ENCODE results near the gene ADCK1. TPM values are rescaled to one million over a fixed set of nuclear protein-coding genes. Genes with fewer than 3 reads are reported as not detected.

Gene ADCK1
- total and polyA plus RNA-seq, 9 of the 15 experiments (the other 6 are each of a cell fraction or from before 2014, with no cell fraction given): 2.8 to 8.9 (median 4.3) TPM

DNA sequence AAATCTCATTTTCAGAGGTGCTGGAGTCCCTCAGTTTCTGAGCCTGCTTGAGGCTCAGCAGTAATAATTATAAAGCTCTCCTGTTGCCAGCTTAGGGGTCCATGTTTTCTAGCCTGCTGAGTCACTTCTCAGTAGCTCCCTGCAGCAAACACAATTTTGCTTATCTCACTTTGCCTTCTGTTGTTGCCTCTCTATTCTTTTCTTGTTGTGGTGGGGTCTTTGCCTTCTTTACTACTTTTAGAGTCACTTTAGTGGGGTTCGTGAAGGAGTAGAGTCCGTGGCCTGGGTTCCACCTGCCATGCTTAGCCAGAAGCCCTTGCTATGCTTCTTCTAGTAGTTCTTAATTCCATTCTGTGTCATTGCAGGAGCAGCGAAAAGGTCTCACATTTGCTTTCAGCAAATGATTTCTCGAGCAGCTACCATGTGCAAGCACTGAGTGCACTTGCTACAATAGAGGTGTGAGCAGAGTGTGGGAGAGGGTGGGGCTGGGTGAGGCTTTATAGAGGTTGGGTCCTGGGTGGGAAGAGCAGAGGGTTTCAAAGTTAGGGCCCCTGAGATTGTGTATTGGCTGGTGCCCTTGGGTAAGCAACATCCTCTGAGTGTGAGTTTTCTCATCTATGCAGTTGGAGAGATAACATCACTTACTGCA, 114.3 kb downstream of the ADCK1 start (continued):
- peak; percentile 36; the same call in 1 of the 2 replicates for TF ChIP-seq ATF3 (IDR thresholded peaks at IDR 0.05)
- TF ChIP-seq ATF3 (CRISPR knock-in tag; conservative IDR thresholded peaks at IDR 0.05): no peak
- TF ChIP-seq VEZF1 (CRISPR knock-in tag; IDR thresholded peaks at IDR 0.05): peak; percentile 18; the same call in 1 of the 2 replicates
- TF ChIP-seq MEF2D (tag; conservative IDR thresholded peaks at IDR 0.05; ENCODE audit: low read depth): 0 out of 2 replicates have a peak, but pooled peaks have one; percentile 40
- TF ChIP-seq ZNF644 (tag; IDR thresholded peaks at IDR 0.05; ENCODE audit: low read depth): no peak
- no peak for TF ChIP-seq ZNF253 (CRISPR knock-in tag; conservative IDR thresholded peaks at IDR 0.05)
- no peak for TF ChIP-seq NR2C2 (CRISPR knock-in tag; IDR thresholded peaks at IDR 0.05)
- peak; percentile 37; the same call in 1 of the 2 replicates for TF ChIP-seq NR2C2 (tag; IDR thresholded peaks at IDR 0.05)
- peak; percentile 60; the same call in 1 of the 2 replicates for TF ChIP-seq STAT5A (IDR thresholded peaks at IDR 0.05; ENCODE audit: borderline replicate concordance, low read length)
- TF ChIP-seq RAD51 (IDR thresholded peaks at IDR 0.05; ENCODE audit: borderline replicate concordance, low read depth): no peak
- TF ChIP-seq, protein P1, sequence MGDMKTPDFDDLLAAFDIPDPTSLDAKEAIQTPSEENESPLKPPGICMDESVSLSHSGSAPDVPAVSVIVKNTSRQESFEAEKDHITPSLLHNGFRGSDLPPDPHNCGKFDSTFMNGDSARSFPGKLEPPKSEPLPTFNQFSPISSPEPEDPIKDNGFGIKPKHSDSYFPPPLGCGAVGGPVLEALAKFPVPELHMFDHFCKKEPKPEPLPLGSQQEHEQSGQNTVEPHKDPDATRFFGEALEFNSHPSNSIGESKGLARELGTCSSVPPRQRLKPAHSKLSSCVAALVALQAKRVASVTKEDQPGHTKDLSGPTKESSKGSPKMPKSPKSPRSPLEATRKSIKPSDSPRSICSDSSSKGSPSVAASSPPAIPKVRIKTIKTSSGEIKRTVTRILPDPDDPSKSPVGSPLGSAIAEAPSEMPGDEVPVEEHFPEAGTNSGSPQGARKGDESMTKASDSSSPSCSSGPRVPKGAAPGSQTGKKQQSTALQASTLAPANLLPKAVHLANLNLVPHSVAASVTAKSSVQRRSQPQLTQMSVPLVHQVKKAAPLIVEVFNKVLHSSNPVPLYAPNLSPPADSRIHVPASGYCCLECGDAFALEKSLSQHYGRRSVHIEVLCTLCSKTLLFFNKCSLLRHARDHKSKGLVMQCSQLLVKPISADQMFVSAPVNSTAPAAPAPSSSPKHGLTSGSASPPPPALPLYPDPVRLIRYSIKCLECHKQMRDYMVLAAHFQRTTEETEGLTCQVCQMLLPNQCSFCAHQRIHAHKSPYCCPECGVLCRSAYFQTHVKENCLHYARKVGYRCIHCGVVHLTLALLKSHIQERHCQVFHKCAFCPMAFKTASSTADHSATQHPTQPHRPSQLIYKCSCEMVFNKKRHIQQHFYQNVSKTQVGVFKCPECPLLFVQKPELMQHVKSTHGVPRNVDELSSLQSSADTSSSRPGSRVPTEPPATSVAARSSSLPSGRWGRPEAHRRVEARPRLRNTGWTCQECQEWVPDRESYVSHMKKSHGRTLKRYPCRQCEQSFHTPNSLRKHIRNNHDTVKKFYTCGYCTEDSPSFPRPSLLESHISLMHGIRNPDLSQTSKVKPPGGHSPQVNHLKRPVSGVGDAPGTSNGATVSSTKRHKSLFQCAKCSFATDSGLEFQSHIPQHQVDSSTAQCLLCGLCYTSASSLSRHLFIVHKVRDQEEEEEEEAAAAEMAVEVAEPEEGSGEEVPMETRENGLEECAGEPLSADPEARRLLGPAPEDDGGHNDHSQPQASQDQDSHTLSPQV (IDR thresholded peaks at IDR 0.05): peak; percentile 90
- TF ChIP-seq CBX3 (IDR thresholded peaks at IDR 0.05; ENCODE audit: borderline replicate concordance in 1 of 2, low read length in 2 of 2): peak in 1 of 2 experiments; percentile 45; a peak in 1 of 3 replicates
- TF ChIP-seq CXXC5 (CRISPR knock-in tag; IDR thresholded peaks at IDR 0.05): 0 out of 2 replicates have a peak, but pooled peaks have one; percentile 17
- TF ChIP-seq, protein P2, sequence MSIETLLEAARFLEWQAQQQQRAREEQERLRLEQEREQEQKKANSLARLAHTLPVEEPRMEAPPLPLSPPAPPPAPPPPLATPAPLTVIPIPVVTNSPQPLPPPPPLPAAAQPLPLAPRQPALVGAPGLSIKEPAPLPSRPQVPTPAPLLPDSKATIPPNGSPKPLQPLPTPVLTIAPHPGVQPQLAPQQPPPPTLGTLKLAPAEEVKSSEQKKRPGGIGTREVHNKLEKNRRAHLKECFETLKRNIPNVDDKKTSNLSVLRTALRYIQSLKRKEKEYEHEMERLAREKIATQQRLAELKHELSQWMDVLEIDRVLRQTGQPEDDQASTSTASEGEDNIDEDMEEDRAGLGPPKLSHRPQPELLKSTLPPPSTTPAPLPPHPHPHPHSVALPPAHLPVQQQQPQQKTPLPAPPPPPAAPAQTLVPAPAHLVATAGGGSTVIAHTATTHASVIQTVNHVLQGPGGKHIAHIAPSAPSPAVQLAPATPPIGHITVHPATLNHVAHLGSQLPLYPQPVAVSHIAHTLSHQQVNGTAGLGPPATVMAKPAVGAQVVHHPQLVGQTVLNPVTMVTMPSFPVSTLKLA (conservative IDR thresholded peaks at IDR 0.05): peak; percentile 25 to 45; a peak in 1 of 4 replicates
- TF ChIP-seq SMARCE1 (IDR thresholded peaks at IDR 0.05): peak; percentile 85
- peak; percentile 67 for TF ChIP-seq MTA2 (IDR thresholded peaks at IDR 0.05; ENCODE audit: low read depth)
- peak; percentile 69 for TF ChIP-seq FOSL1 (tag; conservative IDR thresholded peaks at IDR 0.05)
- no peak for TF ChIP-seq ZNF274 (IDR thresholded peaks at IDR 0.05; ENCODE audit: borderline replicate concordance, low read depth, low read length)
- TF ChIP-seq MTF1 (CRISPR knock-in tag; IDR thresholded peaks at IDR 0.05; ENCODE audit: borderline replicate concordance): no peak

Data from K562 (cell line).